ENCODE results near the gene CFAP119.

Gene CFAP119

GRCh38 chr16:30710971-30711370 lies 50.9 kb downstream of the CFAP119 start:
- no peak for DNase-seq (ENCODE audit: low read depth in 2 of 2)

All from fibroblast of skin of left biceps (primary cell).